ENCODE measurements around the gene MFRP. TPM values are rescaled to one million over a fixed set of nuclear protein-coding genes. Genes with fewer than 3 reads are reported as not detected.
"Not testable (repeated sequence)": the region's sequence is repeated elsewhere in the genome, so short reads cannot be mapped to it uniquely, and the experiment has no call there.

Gene MFRP
- polyA plus RNA-seq (2012; ENCODE audit: low read depth, missing spikeins), result not detected

GRCh38 chr11:119346605-119347004 lies at the start of gene MFRP:
Gene MFRP (minus strand): TSS chr11:119346705. CDS start chr11:119346513, 192 bp downstream.
- no peak for TF ChIP-seq TAF1 (IDR thresholded peaks at IDR 0.05; ENCODE audit: low read depth, low read length)
- TF ChIP-seq POLR2A (IDR thresholded peaks at IDR 0.05; ENCODE audit: low read depth, low read length), result no peak
- no peak for FAIRE-seq

GRCh38 chr11:119391275-119391674 lies 44.8 kb upstream of the MFRP start:
- FAIRE-seq (no peak), DNase-seq (ENCODE audit: insufficient read length, low spot score) (no peak)
- TF ChIP-seq TAF1 (IDR thresholded peaks at IDR 0.05; ENCODE audit: low read depth, low read length), result no peak
- no peak for TF ChIP-seq PAX5 (IDR thresholded peaks at IDR 0.05; ENCODE audit: insufficient read depth, low read length, severe bottlenecking)
- TF ChIP-seq POLR2A (IDR thresholded peaks at IDR 0.05; ENCODE audit: low read depth, low read length), result no peak
- TF ChIP-seq SPI1 (IDR thresholded peaks at IDR 0.05; ENCODE audit: low read depth, low read length), result no peak
- TF ChIP-seq POU2F2 (IDR thresholded peaks at IDR 0.05; ENCODE audit: low read depth, low read length), result no peak
- no peak for TF ChIP-seq POLR2AphosphoS5 (IDR thresholded peaks at IDR 0.05; ENCODE audit: low read depth, low read length)

More at GRCh38 chr11:119346605-119347004, at the start of gene MFRP:
- no peak for DNase-seq (ENCODE audit: insufficient read length, low spot score)

- TF ChIP-seq TAF1 (IDR thresholded peaks at IDR 0.05; ENCODE audit: low read depth, low read length) (no peak), POLR2A (IDR thresholded peaks at IDR 0.05; ENCODE audit: low read depth, low read length) (no peak), POLR2AphosphoS5 (IDR thresholded peaks at IDR 0.05; ENCODE audit: low read depth, low read length) (no peak), PAX5 (IDR thresholded peaks at IDR 0.05; ENCODE audit: insufficient read depth, low read length, severe bottlenecking) (no peak), SPI1 (IDR thresholded peaks at IDR 0.05; ENCODE audit: low read depth, low read length) (no peak), POU2F2 (IDR thresholded peaks at IDR 0.05; ENCODE audit: low read depth, low read length) (no peak)
- peak; percentile 61 for FAIRE-seq
- no peak for DNase-seq (ENCODE audit: insufficient read length, low spot score)
These were observed 43.2 kb upstream of the MFRP start for GRCh38 chr11:119389611-119390254.

GRCh38 chr11:119388103-119388502 lies 41.6 kb upstream of the MFRP start:
- DNase-seq (ENCODE audit: insufficient read length, low spot score) (no peak), FAIRE-seq (no peak)
- TF ChIP-seq PAX5 (IDR thresholded peaks at IDR 0.05; ENCODE audit: insufficient read depth, low read length, severe bottlenecking) (no peak), POLR2A (IDR thresholded peaks at IDR 0.05; ENCODE audit: low read depth, low read length) (no peak), POLR2AphosphoS5 (IDR thresholded peaks at IDR 0.05; ENCODE audit: low read depth, low read length) (no peak), POU2F2 (IDR thresholded peaks at IDR 0.05; ENCODE audit: low read depth, low read length) (no peak), SPI1 (IDR thresholded peaks at IDR 0.05; ENCODE audit: low read depth, low read length) (no peak)

- DNase-seq (ENCODE audit: insufficient read length, low spot score) (no peak), FAIRE-seq (no peak)
- no peak for TF ChIP-seq TAF1 (IDR thresholded peaks at IDR 0.05; ENCODE audit: low read depth, low read length)
- no peak for TF ChIP-seq PAX5 (IDR thresholded peaks at IDR 0.05; ENCODE audit: insufficient read depth, low read length, severe bottlenecking)
- TF ChIP-seq POU2F2 (IDR thresholded peaks at IDR 0.05; ENCODE audit: low read depth, low read length), result no peak
- TF ChIP-seq POLR2AphosphoS5 (IDR thresholded peaks at IDR 0.05; ENCODE audit: low read depth, low read length), result no peak
- TF ChIP-seq POLR2A (IDR thresholded peaks at IDR 0.05; ENCODE audit: low read depth, low read length), result no peak
- TF ChIP-seq SPI1 (IDR thresholded peaks at IDR 0.05; ENCODE audit: low read depth, low read length), result no peak
These were observed 37.8 kb upstream of the MFRP start for GRCh38 chr11:119384332-119384731.

GRCh38 chr11:119382513-119382912 lies 36.0 kb upstream of the MFRP start:
- not testable (repeated sequence) for DNase-seq (ENCODE audit: insufficient read length, low spot score); FAIRE-seq

DNA sequence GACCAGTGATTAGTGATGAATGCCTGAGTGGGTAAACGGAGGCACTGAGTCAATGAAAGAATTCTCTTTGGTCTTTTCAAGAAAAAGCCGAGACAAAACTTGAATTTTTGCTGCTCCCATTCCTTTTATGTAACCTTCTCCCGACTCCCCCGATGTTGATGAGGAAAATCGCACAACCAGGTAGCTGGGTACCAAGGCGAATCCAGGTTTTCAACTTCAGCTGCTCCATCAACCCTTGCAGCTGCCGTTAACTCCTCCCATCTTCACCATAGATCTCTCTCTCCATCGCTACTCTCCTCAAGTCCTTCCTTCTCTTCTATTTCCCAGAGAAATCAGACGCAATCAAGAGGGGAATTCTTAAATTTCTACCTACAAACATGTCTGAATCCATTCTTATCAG lies 35.6 kb upstream of the MFRP start:
- DNase-seq (ENCODE audit: insufficient read length, low spot score), result no peak
- TF ChIP-seq PAX5 (IDR thresholded peaks at IDR 0.05; ENCODE audit: insufficient read depth, low read length, severe bottlenecking), result no peak
- no peak for TF ChIP-seq SPI1 (IDR thresholded peaks at IDR 0.05; ENCODE audit: low read depth, low read length)
- TF ChIP-seq POU2F2 (IDR thresholded peaks at IDR 0.05; ENCODE audit: low read depth, low read length), result no peak
- TF ChIP-seq POLR2A (IDR thresholded peaks at IDR 0.05; ENCODE audit: low read depth, low read length), result no peak
- TF ChIP-seq TAF1 (IDR thresholded peaks at IDR 0.05; ENCODE audit: low read depth, low read length), result no peak
- TF ChIP-seq POLR2AphosphoS5 (IDR thresholded peaks at IDR 0.05; ENCODE audit: low read depth, low read length), result no peak
- no peak for FAIRE-seq

GRCh38 chr11:119381181-119381988 lies 34.9 kb upstream of the MFRP start, which contains the start of gene USP2:
Gene USP2 (minus strand): TSS chr11:119381690. CDS start chr11:119373480, 8,210 bp downstream.
- TF ChIP-seq PAX5 (IDR thresholded peaks at IDR 0.05; ENCODE audit: insufficient read depth, low read length, severe bottlenecking) (peak; percentile 38), TAF1 (IDR thresholded peaks at IDR 0.05; ENCODE audit: low read depth, low read length) (no peak), POLR2A (IDR thresholded peaks at IDR 0.05; ENCODE audit: low read depth, low read length) (no peak)
- FAIRE-seq (peak; percentile 97), DNase-seq (ENCODE audit: insufficient read length, low spot score) (peak; percentile 89)

DNA sequence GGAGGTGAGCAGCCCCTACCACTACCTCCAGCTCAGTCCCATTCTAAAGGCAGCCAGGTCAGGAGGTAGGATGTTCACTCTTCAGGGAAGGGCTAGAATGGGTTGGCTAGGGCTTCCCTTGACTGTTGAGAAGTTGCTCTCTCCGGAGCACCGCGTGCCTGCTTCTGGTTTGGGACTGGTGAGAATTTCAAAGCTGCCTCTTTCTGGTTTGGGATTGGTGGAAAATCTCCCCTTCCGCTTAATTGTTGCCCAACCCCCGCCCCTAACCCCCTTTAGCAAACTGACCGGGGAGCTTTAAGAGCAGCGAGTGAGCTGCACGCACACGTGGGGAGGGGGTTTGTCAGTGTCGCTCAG lies 34.3 kb upstream of the MFRP start:
- DNase-seq (ENCODE audit: insufficient read length, low spot score) (no peak), FAIRE-seq (no peak)
- TF ChIP-seq POLR2AphosphoS5 (IDR thresholded peaks at IDR 0.05; ENCODE audit: low read depth, low read length), result no peak
- TF ChIP-seq POLR2A (IDR thresholded peaks at IDR 0.05; ENCODE audit: low read depth, low read length), result no peak
- no peak for TF ChIP-seq PAX5 (IDR thresholded peaks at IDR 0.05; ENCODE audit: insufficient read depth, low read length, severe bottlenecking)
- no peak for TF ChIP-seq POU2F2 (IDR thresholded peaks at IDR 0.05; ENCODE audit: low read depth, low read length)
- no peak for TF ChIP-seq SPI1 (IDR thresholded peaks at IDR 0.05; ENCODE audit: low read depth, low read length)
- no peak for TF ChIP-seq TAF1 (IDR thresholded peaks at IDR 0.05; ENCODE audit: low read depth, low read length)

Measured in GM12891 (cell line).